HUDEP-2 (cell line): ENCODE data around the gene C9orf40.

Experiments used
- DNase-seq, 76 experiments: peaks; one replicate each; lab custom pipeline; 2025; ENCODE audit not compliant: unreplicated experiment in 76 of 76; lab: John Stamatoyannopoulos, UW

The C9orf40 gene

DNA sequence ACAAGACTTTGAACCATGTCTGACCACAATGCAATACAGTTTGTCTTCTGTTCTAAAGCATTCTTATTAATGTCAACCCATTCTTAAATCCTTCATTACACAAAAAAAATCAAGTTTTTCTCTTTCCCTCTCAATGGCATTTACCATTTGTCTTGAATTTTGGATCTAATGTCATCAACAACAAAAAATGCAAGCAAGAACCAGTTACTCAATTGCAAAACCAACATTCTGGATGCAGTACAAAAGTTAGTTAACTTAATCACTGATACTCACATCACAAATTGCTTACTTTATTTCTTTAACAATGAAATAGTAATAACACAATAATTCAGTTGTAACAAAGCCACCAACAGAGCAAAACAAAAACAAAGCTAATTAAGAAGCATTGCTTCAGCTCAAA is 6.0 kb downstream of the C9orf40 start:
- no peak for DNase-seq

DNA sequence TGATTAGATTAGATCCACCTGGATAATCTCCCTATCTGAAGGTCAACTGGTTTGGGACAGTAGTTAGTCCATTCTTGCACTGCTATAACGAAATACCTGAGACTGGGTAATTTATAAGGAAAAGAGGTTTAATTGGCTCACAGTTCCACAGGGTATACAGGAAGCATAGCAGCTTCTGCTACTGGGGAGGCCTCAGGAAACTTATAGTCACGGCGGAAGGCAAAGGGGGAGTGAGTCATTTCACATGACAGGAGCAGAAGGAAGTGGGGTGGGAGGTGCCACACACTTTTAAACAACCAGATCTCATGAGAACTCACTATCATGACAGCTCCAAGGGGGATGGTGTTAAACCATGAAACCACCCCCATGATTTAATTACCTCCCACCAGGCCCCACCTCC is 9.9 kb downstream of the C9orf40 start:
- DNase-seq, result peak in 5 of 76 experiments; percentile 5 to 30 (median 15)

GRCh38 chr9:74940600-74940999 is 12.1 kb downstream of the C9orf40 start:
- DNase-seq, result peak in 19 of 76 experiments; percentile 6 to 69 (median 41)

- no peak for DNase-seq
Measured at GRCh38 chr9:74935008-74935407, 17.7 kb downstream of the C9orf40 start.

DNA sequence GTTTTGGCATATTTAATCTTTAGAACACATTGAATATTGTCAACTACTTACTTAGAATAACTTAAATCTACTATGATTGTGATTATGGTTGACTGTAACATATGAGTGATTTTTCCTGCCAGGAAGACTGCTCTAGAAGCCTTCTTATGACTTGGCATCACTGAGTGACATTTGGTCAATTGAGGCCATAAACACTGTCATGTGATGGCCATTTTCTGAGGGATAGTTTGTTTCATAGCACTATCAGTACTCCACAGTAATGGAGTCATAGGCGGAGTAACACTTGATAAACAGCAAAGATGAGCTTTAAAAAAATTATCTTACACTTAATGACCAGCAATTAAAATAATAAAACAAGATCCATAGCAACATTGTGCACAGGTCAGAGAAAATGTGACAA is 31.0 kb downstream of the C9orf40 start:
- DNase-seq, result no peak

GRCh38 chr9:74920944-74921626 is 31.6 kb downstream of the C9orf40 start:
- DNase-seq, result no peak

- no peak for DNase-seq
Measured at GRCh38 chr9:74910036-74910435, 42.7 kb downstream of the C9orf40 start.

DNA sequence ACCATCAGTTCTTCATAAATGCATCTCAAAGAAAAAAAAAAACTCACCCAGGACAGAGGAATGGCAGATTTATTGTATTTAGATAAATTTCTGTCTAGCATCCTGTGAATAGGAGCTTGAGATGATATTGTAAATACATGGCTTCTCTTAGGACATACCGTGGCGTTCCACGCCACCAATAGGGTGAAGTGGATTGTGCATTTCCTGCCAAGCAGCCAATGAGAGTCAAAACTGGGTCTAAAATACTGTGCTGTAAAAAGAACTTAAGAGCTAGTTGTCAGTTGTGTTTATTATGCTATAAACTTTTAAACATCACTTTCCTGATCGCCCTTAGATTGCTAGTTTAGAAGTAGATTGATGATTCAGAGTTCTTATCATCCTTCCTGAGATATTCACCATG is 44.0 kb downstream of the C9orf40 start:
- DNase-seq, result no peak

GRCh38 chr9:74907085-74907484 is 45.6 kb downstream of the C9orf40 start:
- no peak for DNase-seq

DNA sequence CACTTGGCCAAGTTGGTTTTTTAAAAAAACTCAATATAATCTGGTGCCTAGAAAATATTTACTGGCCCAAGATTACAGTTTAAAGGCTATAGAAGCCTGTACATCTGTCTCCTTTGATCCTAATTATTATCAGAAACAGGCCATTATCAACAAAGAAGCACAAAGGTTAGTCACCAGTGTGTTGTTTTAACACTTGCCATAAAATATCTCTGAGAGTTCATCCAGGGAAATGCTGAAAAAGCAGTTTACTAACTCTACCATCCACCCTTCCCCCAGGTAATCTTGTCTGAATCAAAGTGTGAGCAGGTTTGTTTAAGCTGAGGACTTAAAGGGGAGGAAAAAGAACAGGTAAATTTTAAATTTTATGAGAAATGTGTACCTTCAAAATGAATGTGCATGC is 51.7 kb downstream of the C9orf40 start:
- no peak for DNase-seq
